ENCODE results near the gene IRX4.

The IRX4 gene

GRCh38 chr5:1834022-1834551 is 48.6 kb downstream of the IRX4 start:
- DNase-seq, result no peak

DNA sequence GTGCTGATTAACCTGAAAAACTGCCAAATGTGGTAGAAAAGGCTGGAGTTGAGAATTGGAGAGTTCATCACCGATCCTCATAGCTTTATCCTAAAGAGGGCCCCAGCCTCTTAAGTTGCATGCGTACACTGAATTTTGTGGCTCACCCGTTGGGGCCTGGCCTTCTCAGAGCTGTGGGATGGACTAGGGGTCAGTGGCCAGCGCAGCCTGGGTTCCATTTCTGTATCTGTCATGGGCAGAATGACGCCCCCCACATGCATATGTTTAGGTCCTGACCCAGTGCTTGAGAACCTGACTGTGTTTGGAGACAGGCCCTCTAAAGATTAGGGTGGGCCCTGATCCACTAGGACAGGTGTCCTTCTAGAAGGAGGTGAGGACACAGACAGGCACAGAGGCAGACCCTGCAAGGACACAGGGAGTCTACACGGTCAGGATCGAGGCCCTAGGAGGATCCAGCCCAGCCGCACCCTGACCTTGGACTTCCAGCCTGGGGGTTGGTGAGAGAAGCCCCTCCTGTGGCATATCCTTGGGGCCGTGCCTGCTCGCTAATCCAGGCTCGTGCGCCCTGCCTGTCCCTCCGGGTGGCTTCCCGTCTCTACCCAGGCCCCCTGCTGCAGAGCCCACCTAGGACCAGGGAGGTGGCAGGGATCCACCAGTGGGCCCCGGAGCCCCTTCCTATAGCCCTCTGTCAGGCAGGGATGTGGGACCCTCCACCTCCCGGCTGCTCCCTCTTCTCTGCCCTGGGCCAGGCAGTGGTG is 49.3 kb downstream of the IRX4 start:
- no peak for DNase-seq

GRCh38 chr5:1832511-1833250 is 50.0 kb downstream of the IRX4 start:
- DNase-seq, result no peak

DNA sequence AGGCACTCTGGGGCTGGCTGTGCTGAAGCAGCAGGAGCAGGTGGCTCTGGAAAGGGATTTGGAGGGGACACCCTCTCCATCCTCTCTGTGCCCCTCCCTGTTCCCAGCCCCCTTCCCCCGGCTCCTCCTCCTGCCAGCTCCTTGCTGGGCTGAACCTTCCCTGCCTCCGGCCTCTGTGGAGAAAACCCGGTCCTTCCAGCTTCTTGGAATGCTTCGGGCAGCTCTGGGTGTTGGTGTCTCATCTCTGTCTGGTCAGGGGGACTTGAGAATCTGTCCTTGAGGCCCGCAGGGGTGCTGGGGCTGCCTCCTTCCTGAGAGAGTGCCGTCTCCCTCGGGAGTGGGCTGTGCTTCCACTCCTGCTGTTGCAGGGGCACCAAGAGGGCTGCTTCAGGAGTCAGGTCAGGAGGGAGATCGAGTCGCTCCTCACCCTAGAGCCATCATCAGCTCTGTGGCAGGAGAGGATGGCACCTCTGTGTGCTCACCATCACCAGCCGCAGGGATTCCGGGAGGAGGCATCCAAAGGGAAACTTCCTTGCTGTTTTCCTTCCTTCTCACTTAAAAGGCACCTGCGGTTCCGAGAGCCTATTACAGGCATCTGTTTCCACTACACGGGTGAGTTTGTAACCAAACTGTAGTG is 50.9 kb downstream of the IRX4 start:
- no peak for DNase-seq

- no peak for DNase-seq
Observed at GRCh38 chr5:1831257-1831656, 51.5 kb downstream of the IRX4 start.

DNA sequence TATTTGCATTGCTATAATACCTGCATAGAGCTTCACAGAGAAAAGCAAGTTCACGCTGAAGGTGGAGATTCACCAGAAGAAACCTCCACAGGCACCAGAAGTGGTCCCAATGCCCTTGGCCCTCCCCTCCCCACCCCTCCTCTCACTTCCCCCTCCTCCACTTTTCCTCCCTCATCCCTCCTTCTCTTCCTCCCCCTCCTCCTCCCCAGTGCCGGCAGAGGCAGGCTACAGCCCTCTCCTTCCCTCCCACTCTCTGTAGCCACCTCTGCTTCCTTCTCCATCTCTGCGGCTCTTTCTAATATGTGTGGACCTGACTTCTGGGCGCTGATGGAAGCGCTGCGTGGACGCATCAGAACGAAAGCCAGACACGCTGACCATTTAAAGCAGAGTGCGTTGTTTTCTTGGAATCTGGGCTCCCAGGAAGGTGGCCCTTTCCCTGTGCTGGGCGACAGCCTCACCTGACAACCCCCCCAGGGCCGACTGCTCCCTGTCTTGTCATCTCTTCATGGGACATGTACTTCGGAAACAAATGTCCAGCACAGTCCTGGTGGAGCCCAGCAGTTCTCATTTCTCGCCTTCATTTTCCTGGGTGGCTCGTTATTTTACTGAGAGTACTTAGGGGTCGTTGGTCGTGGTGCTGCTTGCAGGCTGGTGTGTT is 52.0 kb downstream of the IRX4 start:
- DNase-seq, result no peak

DNA sequence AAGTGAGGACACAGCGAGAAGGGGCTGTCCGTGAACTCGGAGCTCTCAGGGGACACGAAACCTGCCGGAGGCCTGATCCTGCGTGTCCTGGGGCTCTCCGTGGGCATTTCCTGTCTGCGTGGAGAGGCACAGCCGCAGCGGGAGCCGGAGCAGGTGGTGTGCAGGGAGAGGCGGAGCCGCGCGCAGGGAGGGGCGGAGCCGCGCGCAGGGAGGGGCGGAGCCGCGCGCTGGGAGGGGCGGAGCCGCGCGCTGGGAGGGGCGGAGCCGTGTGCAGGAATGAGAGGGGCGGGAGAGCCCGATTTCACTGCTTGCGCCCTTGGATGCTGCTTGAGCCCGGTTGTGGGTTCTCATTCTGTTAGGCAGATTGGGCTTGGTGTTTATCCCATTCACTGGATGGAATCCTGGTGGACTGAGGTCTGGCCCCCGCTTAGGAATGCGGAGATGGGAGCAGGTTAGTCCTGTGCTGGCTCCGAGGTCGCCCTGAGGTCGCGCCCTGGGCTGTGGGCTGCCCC is 54.8 kb downstream of the IRX4 start:
- no peak for DNase-seq

Measured in NCI-H446 (cell line).